Brain microvascular endothelial cell (primary cell): ENCODE data around the gene SMKR1.
"Not testable (repeated sequence)": the region's sequence is repeated elsewhere in the genome, so short reads cannot be mapped to it uniquely, and the experiment has no call there.

Source experiments
- DNase-seq: peaks from one replicate; pipeline ENCODE4 v3.0.0-alpha.2; 2020
- H3K27ac ChIP-seq: fragments of 250-450 bp; sonication (Bioruptor Pico); 2 replicates; pipeline ENCODE4 v1.5.1; 2020; ENCODE audit warnings: mild to moderate bottlenecking, moderate library complexity
- H3K27me3 ChIP-seq: fragments of 250-450 bp; sonication (Bioruptor Pico); replicated peaks from 2 replicates; pipeline ENCODE4 v1.5.1; 2020; ENCODE audit warnings: mild to moderate bottlenecking
- H3K36me3 ChIP-seq: fragments of 250-450 bp; sonication (Bioruptor Pico); replicated peaks from 2 replicates; pipeline ENCODE4 v1.5.1; 2020; ENCODE audit warnings: mild to moderate bottlenecking
- H3K4me3 ChIP-seq: 2 replicates; pipeline ENCODE4 v1.5.1; 2011; ENCODE audit warnings: low read depth, mild to moderate bottlenecking, control low read depth, low read length, moderate library complexity
- CTCF ChIP-seq: IDR thresholded peaks from 2 replicates; pipeline ENCODE4 v1.5.1; 2011; ENCODE audit warnings: low read depth, mild to moderate bottlenecking, moderate library complexity, low read length, control low read depth, inconsistent platforms; ENCODE audit errors: missing control alignments
- in situ Hi-C: cut with HindIII; loops from 2 replicates; pipeline ENCODE4 v1.10.0; 2017; ENCODE audit warnings: low sequenced_read_pairs, low pct_ligation_motif_present

The SMKR1 gene

GRCh38 chr7:129532375-129532774 lies 30.0 kb downstream of the SMKR1 start:
- Histone ChIP-seq H3K36me3 (no peaks in the 10 kb centered on the region), H3K4me3 (no peak overlapping the region), H3K27me3 (no peaks in the 10 kb centered on the region), H3K27ac (no peak overlapping the region)
- TF ChIP-seq CTCF, result no peak
- no peak for DNase-seq
- in situ Hi-C loops, result no loop called here

- H3K36me3 ChIP-seq, H3K4me3 ChIP-seq, DNase-seq, H3K27ac ChIP-seq, H3K27me3 ChIP-seq, in situ Hi-C loops: not testable (repeated sequence)
Measured at GRCh38 chr7:129534558-129535274, 32.4 kb downstream of the SMKR1 start.

GRCh38 chr7:129535896-129536295 lies 33.6 kb downstream of the SMKR1 start:
- Histone ChIP-seq H3K36me3 (no peaks in the 10 kb centered on the region), H3K27me3 (no peaks in the 10 kb centered on the region), H3K27ac (no peak overlapping the region), H3K4me3 (no peak overlapping the region)
- no peak for DNase-seq
- in situ Hi-C loops, result no loop called here
- TF ChIP-seq CTCF, result no peak

GRCh38 chr7:129536323-129536722 lies 34.0 kb downstream of the SMKR1 start:
- H3K4me3 ChIP-seq, result no peak overlapping the region
- DNase-seq, result no peak
- in situ Hi-C loops, result no loop called here
- no peak for TF ChIP-seq CTCF
- no peaks in the 10 kb centered on the region for H3K27me3 ChIP-seq
- H3K27ac ChIP-seq, result no peak overlapping the region
- H3K36me3 ChIP-seq, result no peaks in the 10 kb centered on the region

- Histone ChIP-seq H3K4me3 (no peak overlapping the region), H3K27me3 (no peaks in the 10 kb centered on the region), H3K27ac (no peak overlapping the region), H3K36me3 (no peaks in the 10 kb centered on the region)
- no peak for DNase-seq
- TF ChIP-seq CTCF, result no peak
- in situ Hi-C loops, result no loop called here
Measured at GRCh38 chr7:129538790-129539189, 36.5 kb downstream of the SMKR1 start.

GRCh38 chr7:129540340-129540739 lies 38.0 kb downstream of the SMKR1 start:
- in situ Hi-C loops, result no loop called here
- no peak for TF ChIP-seq CTCF
- Histone ChIP-seq H3K27ac (no peak overlapping the region), H3K4me3 (no peak overlapping the region), H3K27me3 (no peaks in the 10 kb centered on the region), H3K36me3 (no peaks in the 10 kb centered on the region)
- no peak for DNase-seq
